ENCODE data around the gene CACYBP.

- no peak for TF ChIP-seq CTCF (IDR thresholded peaks at IDR 0.05; ENCODE audit: poor library complexity, severe bottlenecking)
- TF ChIP-seq EP300 (conservative IDR thresholded peaks at IDR 0.05; ENCODE audit: poor library complexity, severe bottlenecking) = no peak
- no peak for TF ChIP-seq POLR2AphosphoS5 (IDR thresholded peaks at IDR 0.05)
- no peak for TF ChIP-seq TAF1 (IDR thresholded peaks at IDR 0.05; ENCODE audit: low read depth)
These were observed 43.7 kb upstream of the CACYBP start for GRCh38 chr1:174956086-174956485.

All from neural cell (in vitro differentiated cells).